Epithelial cell of proximal tubule (primary cell): ENCODE data around the gene SAMD7. TPM values are rescaled to one million over a fixed set of nuclear protein-coding genes. Genes with fewer than 3 reads are reported as not detected.

ENCODE experiments used
- DNase-seq: peaks from one replicate; pipeline ENCODE4 v3.0.0-alpha.2; 2011; ENCODE audit warnings: low read depth
- H3K4me3 ChIP-seq: 2 replicates; pipeline ENCODE4 v1.5.1; 2011; ENCODE audit warnings: low read depth, mild to moderate bottlenecking, low read length
- total RNA-seq: library from RNA; depleted of rRNA; stranded (reverse); fragments of >200 nt; gene quantifications from 2 replicates; pipeline ENCODE4 v1.2.3, GENCODE V29; 2015
- TF ChIP-seq, protein P1 (sequence below): conservative IDR thresholded peaks from 2 replicates; pipeline ENCODE4 v1.5.1; 2012; ENCODE audit warnings: low read depth, mild to moderate bottlenecking, low read length

SAMD7 gene
- total RNA-seq, 1 donor from 2014 or later = not detected

DNA sequence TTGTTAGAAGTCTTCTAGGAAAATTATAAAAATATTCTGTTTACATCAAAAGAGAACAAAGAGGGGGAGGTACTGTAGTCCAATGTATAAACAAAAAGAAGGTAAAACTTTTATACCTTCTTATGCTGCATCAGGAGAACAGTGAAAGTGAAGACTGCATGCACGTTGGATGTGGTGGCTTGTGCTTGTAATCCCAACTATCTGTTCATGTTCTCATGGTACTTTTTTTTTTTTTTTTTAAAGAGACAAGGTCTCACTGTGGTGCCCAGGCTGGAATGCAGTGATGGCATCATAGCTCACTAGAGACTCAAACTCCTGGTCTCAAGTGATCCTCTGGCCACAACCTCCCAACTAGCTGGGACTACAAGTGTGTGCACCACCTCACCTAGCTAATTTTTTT is 59.5 kb downstream of the SAMD7 start:
- TF ChIP-seq, protein P1, sequence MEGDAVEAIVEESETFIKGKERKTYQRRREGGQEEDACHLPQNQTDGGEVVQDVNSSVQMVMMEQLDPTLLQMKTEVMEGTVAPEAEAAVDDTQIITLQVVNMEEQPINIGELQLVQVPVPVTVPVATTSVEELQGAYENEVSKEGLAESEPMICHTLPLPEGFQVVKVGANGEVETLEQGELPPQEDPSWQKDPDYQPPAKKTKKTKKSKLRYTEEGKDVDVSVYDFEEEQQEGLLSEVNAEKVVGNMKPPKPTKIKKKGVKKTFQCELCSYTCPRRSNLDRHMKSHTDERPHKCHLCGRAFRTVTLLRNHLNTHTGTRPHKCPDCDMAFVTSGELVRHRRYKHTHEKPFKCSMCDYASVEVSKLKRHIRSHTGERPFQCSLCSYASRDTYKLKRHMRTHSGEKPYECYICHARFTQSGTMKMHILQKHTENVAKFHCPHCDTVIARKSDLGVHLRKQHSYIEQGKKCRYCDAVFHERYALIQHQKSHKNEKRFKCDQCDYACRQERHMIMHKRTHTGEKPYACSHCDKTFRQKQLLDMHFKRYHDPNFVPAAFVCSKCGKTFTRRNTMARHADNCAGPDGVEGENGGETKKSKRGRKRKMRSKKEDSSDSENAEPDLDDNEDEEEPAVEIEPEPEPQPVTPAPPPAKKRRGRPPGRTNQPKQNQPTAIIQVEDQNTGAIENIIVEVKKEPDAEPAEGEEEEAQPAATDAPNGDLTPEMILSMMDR = no peak
- DNase-seq = no peak
- no peak overlapping the region for H3K4me3 ChIP-seq

DNA sequence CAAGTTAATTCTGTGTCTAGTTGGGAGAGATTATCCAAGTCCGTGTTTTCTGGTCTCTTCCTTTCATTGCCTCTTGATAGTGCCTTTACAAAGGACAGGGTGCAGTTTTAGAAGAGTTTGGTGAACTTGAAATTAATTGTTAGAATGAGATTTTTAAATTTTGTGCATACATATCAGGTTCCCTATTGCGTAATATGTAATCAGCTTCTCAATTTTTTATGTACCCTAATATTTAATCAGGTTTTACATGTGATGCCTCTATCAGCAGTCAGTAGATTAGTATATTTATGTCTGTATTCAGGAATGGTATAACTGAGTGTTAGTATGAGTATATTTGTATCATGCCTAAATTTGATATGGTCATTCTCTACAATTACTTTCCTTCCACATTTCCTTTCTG is 60.1 kb downstream of the SAMD7 start:
- TF ChIP-seq, protein P1 = no peak
- H3K4me3 ChIP-seq = no peak overlapping the region
- DNase-seq = no peak

DNA sequence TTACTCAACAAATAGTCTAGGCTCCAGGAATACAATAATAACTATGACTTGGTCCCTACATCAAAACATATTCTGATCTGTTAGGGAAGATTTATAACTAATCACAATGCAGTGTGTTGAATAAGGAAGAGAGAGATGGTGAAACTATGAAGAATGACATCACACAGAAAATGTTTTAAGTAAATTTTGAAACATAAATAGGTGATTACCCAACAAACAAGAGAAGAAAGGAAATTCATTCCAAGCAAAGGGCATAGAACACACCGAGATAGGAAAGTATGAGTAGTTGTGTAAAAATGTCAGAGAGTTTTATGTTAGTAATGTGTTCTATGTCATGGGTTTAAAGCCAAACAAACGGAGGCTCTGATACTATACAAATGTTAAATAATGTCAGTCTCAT is 68.7 kb downstream of the SAMD7 start:
- H3K4me3 ChIP-seq = no peak overlapping the region
- no peak for DNase-seq
- TF ChIP-seq, protein P1 = no peak

DNA sequence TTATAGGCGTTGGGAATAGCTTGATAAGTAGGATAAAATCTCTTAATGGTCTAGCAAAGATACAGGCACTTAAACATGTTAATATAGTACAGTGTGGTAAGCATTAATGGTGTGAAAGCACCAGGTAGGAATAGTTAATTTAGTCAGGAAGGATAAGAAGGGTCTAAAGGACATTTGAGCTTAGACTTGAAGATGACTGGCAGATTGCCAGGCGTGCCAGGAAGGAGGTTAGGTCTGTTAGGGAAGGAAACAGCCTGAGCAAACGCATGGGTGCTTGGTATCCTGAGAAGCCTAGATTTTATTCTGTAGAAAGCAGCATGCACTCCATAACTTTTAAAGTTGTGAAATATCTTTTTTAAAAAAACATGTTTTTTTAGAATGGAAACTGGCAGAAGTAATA is 72.9 kb downstream of the SAMD7 start:
- no peak overlapping the region for H3K4me3 ChIP-seq
- TF ChIP-seq, protein P1 = no peak
- DNase-seq = no peak

Other genes with a start within 250 kb of the SAMD7 start
- gene MECOM, start 247.9 kb upstream of the SAMD7 start, total RNA-seq = 15.7 and 25.2 TPM in 2 replicates
- 196 and 307 TPM in 2 replicates for gene TERC, start 146.5 kb upstream of the SAMD7 start, total RNA-seq
- 2.6 and 3.8 TPM in 2 replicates for gene ACTRT3, start 142.0 kb upstream of the SAMD7 start, total RNA-seq
- 10.9 and 17.6 TPM in 2 replicates for gene MYNN, start 138.2 kb upstream of the SAMD7 start, total RNA-seq
- 0.07 TPM in 1 of 2 replicates, not detected in the other for gene LRRIQ4, start 98.7 kb upstream of the SAMD7 start, total RNA-seq
- gene LRRC34, start 98.7 kb upstream of the SAMD7 start, total RNA-seq = 9.8 and 17.1 TPM in 2 replicates
- gene LRRC31, start 41.6 kb upstream of the SAMD7 start, total RNA-seq = 0.14 TPM in 1 of 2 replicates, not detected in the other
- gene SEC62, start 55.2 kb downstream of the SAMD7 start, total RNA-seq = 24.7 and 34.8 TPM in 2 replicates
- gene GPR160, start 126.4 kb downstream of the SAMD7 start, total RNA-seq = 11.0 and 23.9 TPM in 2 replicates